ENCODE measurements around the gene NCKAP5L.

DNA sequence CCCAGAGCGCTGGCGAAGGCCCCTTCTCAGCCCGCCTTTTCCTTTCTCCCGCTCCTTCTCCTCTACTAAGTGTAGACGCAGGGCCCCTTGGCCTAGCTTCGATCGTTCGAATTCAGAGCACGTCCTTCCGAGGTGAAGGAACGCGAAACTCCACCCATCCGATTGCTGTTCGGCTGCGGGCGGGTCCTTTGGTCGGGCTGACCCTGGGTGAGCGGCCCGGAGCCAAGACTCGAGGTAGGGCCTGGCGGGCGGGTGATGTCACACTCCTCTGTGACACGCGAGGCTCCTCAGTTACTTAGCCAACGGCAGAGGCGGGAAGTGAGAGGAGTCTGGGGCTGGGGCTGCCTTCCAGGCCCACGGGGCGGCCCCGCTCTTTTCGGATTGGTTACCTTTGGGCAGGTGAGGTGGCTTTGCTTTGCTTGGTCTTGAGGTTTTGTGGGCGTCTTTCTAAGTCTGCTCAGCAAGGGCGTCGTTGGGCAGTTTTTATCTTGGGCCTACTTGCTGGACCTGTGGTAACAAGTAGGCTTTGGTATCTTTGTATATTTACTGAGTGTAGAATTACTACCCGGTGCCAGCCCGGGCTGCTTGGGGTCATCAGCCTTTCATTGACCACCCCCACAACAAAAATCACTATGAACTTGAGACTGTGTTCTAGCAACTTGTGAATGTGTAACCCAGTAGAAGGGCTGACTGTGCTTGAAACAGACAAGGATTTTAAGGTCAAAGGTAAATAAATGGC lies 86.2 kb downstream of the NCKAP5L start:
- TF ChIP-seq, protein P1, sequence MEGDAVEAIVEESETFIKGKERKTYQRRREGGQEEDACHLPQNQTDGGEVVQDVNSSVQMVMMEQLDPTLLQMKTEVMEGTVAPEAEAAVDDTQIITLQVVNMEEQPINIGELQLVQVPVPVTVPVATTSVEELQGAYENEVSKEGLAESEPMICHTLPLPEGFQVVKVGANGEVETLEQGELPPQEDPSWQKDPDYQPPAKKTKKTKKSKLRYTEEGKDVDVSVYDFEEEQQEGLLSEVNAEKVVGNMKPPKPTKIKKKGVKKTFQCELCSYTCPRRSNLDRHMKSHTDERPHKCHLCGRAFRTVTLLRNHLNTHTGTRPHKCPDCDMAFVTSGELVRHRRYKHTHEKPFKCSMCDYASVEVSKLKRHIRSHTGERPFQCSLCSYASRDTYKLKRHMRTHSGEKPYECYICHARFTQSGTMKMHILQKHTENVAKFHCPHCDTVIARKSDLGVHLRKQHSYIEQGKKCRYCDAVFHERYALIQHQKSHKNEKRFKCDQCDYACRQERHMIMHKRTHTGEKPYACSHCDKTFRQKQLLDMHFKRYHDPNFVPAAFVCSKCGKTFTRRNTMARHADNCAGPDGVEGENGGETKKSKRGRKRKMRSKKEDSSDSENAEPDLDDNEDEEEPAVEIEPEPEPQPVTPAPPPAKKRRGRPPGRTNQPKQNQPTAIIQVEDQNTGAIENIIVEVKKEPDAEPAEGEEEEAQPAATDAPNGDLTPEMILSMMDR (IDR thresholded peaks at IDR 0.05), result no peak
- TF ChIP-seq POLR2A (IDR thresholded peaks at IDR 0.05), result no peak

Data from testis (tissue), 2 donors.